Suprapubic skin (tissue), 3 donors: ENCODE results near the gene AKR1B15.

Experiments
- CTCF ChIP-seq, 2 donors: fragments of 200-600 bp in 1 of 2; fragments of 450-650 bp in 1 of 2; sonication (generic) in 1 of 2; IDR thresholded peaks; one replicate each; pipeline ENCODE4 v1.5.1; 2016 to 2019; ENCODE audit warnings: antibody characterized with exemption in 2 of 2, mild to moderate bottlenecking in 1 of 2, moderate library complexity in 1 of 2
- EP300 ChIP-seq: sonication (generic); formaldehyde crosslinking; IDR thresholded peaks from one replicate; pipeline ENCODE4 v1.6.1; 2017; ENCODE audit warnings: antibody characterized with exemption
- POLR2A ChIP-seq, 2 donors: fragments of 450-650 bp; IDR thresholded peaks; one replicate each; pipeline ENCODE4 v1.6.1; 2017; ENCODE audit warnings: antibody characterized with exemption in 2 of 2, mild to moderate bottlenecking in 2 of 2, moderate library complexity in 2 of 2

- TF ChIP-seq CTCF (IDR thresholded peaks at IDR 0.05) = no peak
- no peak for TF ChIP-seq EP300
- TF ChIP-seq POLR2A (IDR thresholded peaks at IDR 0.05) = no peak
Observed at GRCh38 chr7:134558370-134558769, 9.5 kb downstream of the AKR1B15 start.
